Neural progenitor cell (in vitro differentiated cells): ENCODE data around the gene WDR48. TPM values are rescaled to one million over a fixed set of nuclear protein-coding genes. Genes with fewer than 3 reads are reported as not detected.

Experiments
- DNase-seq: peaks from one replicate; pipeline ENCODE4 v3.0.0-alpha.2; 2016; ENCODE audit warnings: low spot score
- H2AFZ ChIP-seq: fragments of 200-600 bp; sonication (generic); replicated peaks from 2 replicates; pipeline ENCODE4 v1.6.1; 2016; ENCODE audit warnings: antibody characterized with exemption
- H3F3A ChIP-seq: fragments of 200-600 bp; sonication (generic); 2 replicates; pipeline ENCODE4 v1.6.1; 2016; ENCODE audit warnings: antibody characterized with exemption, low read depth
- H3K27ac ChIP-seq: fragments of 200-600 bp; sonication (generic); 2 replicates; pipeline ENCODE4 v1.5.1; 2016; ENCODE audit warnings: mild to moderate bottlenecking
- H3K27me3 ChIP-seq: fragments of 200-600 bp; sonication (generic); 2 replicates; pipeline ENCODE4 v1.6.1; 2016; ENCODE audit warnings: mild to moderate bottlenecking, moderate library complexity
- H3K36me3 ChIP-seq: fragments of 200-600 bp; sonication (generic); 2 replicates; pipeline ENCODE4 v1.5.1; 2016
- H3K4me1 ChIP-seq: fragments of 200-600 bp; sonication (generic); 2 replicates; pipeline ENCODE4 v1.6.1; 2016; ENCODE audit warnings: mixed run types
- H3K4me2 ChIP-seq: fragments of 200-600 bp; sonication (generic); 2 replicates; pipeline ENCODE4 v1.6.1; 2016
- H3K4me3 ChIP-seq: fragments of 200-600 bp; sonication (generic); 2 replicates; pipeline ENCODE4 v1.5.1; 2016
- H3K79me2 ChIP-seq: fragments of 200-600 bp; sonication (generic); 2 replicates; pipeline ENCODE4 v1.6.1; 2016; ENCODE audit warnings: low read depth
- H3K9ac ChIP-seq: fragments of 200-600 bp; sonication (generic); 2 replicates; pipeline ENCODE4 v1.6.1; 2016
- H3K9me3 ChIP-seq: fragments of 200-600 bp; sonication (generic); 2 replicates; pipeline ENCODE4 v1.5.1; 2016; ENCODE audit warnings: low read depth
- H4K20me1 ChIP-seq: fragments of 200-600 bp; sonication (generic); 2 replicates; pipeline ENCODE4 v1.6.1; 2016; ENCODE audit warnings: low read depth
- H3K27ac Mint-ChIP-seq: 3 replicates; pipeline ENCODE4 v1.8.0; 2021; ENCODE audit warnings: mixed read lengths
- H3K27me3 Mint-ChIP-seq: 2 replicates; pipeline ENCODE4 v1.8.0; 2022; ENCODE audit warnings: low read depth, mild to moderate bottlenecking, inconsistent platforms, moderate library complexity, mixed read lengths; ENCODE audit not compliant: insufficient read depth
- H3K36me3 Mint-ChIP-seq: 3 replicates; pipeline ENCODE4 v1.8.0; 2021; ENCODE audit warnings: mixed read lengths
- H3K4me1 Mint-ChIP-seq: 3 replicates; pipeline ENCODE4 v1.8.0; 2021; ENCODE audit warnings: mixed read lengths
- H3K4me3 Mint-ChIP-seq: 3 replicates; pipeline ENCODE4 v1.8.0; 2021; ENCODE audit warnings: mild to moderate bottlenecking, moderate library complexity, mixed read lengths
- H3K9me3 Mint-ChIP-seq: 3 replicates; pipeline ENCODE4 v1.8.0; 2020; ENCODE audit warnings: mixed read lengths
- CTCF ChIP-seq: fragments of 200-600 bp; sonication (generic); IDR thresholded peaks from 2 replicates; pipeline ENCODE4 v1.5.1; 2017; ENCODE audit warnings: antibody characterized with exemption, mild to moderate bottlenecking
- EZH2 ChIP-seq: fragments of 200-600 bp; sonication (generic); IDR thresholded peaks from 2 replicates; pipeline ENCODE4 v1.6.1; 2017; ENCODE audit warnings: antibody characterized with exemption, mild to moderate bottlenecking, moderate library complexity
- EZH2phosphoT487 ChIP-seq: fragments of 200-600 bp; sonication (generic); IDR thresholded peaks from 2 replicates; pipeline ENCODE4 v1.6.1; 2017; ENCODE audit warnings: antibody characterized with exemption
- total RNA-seq: library from RNA; depleted of rRNA; stranded (reverse); fragments of >200 nt; gene quantifications from 2 replicates; pipeline ENCODE4 v1.2.3, GENCODE V29; 2015; ENCODE audit warnings: low replicate concordance

Gene WDR48
- total RNA-seq, 1 donor from 2014 or later: 127 TPM

- Histone ChIP-seq H3K79me2 (no peaks in the 10 kb centered on the region), H3K9me3 (no peaks in the 10 kb centered on the region), H3K4me2 (no peak overlapping the region), H3K27ac (no peak overlapping the region), H3K4me3 (no peak overlapping the region), H4K20me1 (no peaks in the 10 kb centered on the region), H3K9ac (no peak overlapping the region), H2AFZ (no peak overlapping the region), H3K4me1 (no peaks in the 10 kb centered on the region), H3K36me3 (no peaks in the 10 kb centered on the region), H3K27me3 (no peaks in the 10 kb centered on the region), H3F3A (no peaks in the 10 kb centered on the region)
- H3K9me3 Mint-ChIP-seq: no peaks in the 10 kb centered on the region
- H3K36me3 Mint-ChIP-seq: peaks cover 3% of the 10 kb centered on the region
- no peaks in the 10 kb centered on the region for H3K4me1 Mint-ChIP-seq
- no peak overlapping the region for H3K27ac Mint-ChIP-seq
- DNase-seq: no peak
- H3K4me3 Mint-ChIP-seq: no peak overlapping the region
- no peaks in the 10 kb centered on the region for H3K27me3 Mint-ChIP-seq
- TF ChIP-seq EZH2phosphoT487 (no peak), CTCF (no peak), EZH2 (no peak)
These were observed 62.6 kb downstream of the WDR48 start for GRCh38 chr3:39114456-39114855.

- Histone ChIP-seq H3K79me2 (no peaks in the 10 kb centered on the region), H3K4me2 (no peak overlapping the region), H3K4me1 (no peaks in the 10 kb centered on the region), H3K36me3 (no peaks in the 10 kb centered on the region), H2AFZ (no peak overlapping the region), H3K9me3 (no peaks in the 10 kb centered on the region), H3K9ac (no peak overlapping the region), H3K4me3 (no peak overlapping the region), H3F3A (no peaks in the 10 kb centered on the region), H4K20me1 (no peaks in the 10 kb centered on the region), H3K27me3 (no peaks in the 10 kb centered on the region), H3K27ac (no peak overlapping the region)
- H3K9me3 Mint-ChIP-seq: no peaks in the 10 kb centered on the region
- peaks cover 3% of the 10 kb centered on the region for H3K36me3 Mint-ChIP-seq
- no peak for DNase-seq
- no peak overlapping the region for H3K4me3 Mint-ChIP-seq
- H3K27ac Mint-ChIP-seq: no peak overlapping the region
- no peaks in the 10 kb centered on the region for H3K4me1 Mint-ChIP-seq
- no peaks in the 10 kb centered on the region for H3K27me3 Mint-ChIP-seq
- TF ChIP-seq EZH2: no peak
- no peak for TF ChIP-seq EZH2phosphoT487
- no peak for TF ChIP-seq CTCF
These were observed 64.1 kb downstream of the WDR48 start for GRCh38 chr3:39115870-39116269.

- no peak overlapping the region for H3K27ac Mint-ChIP-seq
- Histone ChIP-seq H2AFZ (no peak overlapping the region), H3K36me3 (no peaks in the 10 kb centered on the region), H3K9me3 (no peaks in the 10 kb centered on the region), H3K4me1 (no peaks in the 10 kb centered on the region), H3K9ac (no peak overlapping the region), H4K20me1 (no peaks in the 10 kb centered on the region), H3K4me2 (no peak overlapping the region), H3K79me2 (no peaks in the 10 kb centered on the region), H3K4me3 (no peak overlapping the region), H3K27me3 (no peaks in the 10 kb centered on the region), H3F3A (no peaks in the 10 kb centered on the region), H3K27ac (no peak overlapping the region)
- H3K36me3 Mint-ChIP-seq: peaks cover 3% of the 10 kb centered on the region
- no peaks in the 10 kb centered on the region for H3K27me3 Mint-ChIP-seq
- H3K4me3 Mint-ChIP-seq: no peak overlapping the region
- no peaks in the 10 kb centered on the region for H3K4me1 Mint-ChIP-seq
- DNase-seq: no peak
- no peaks in the 10 kb centered on the region for H3K9me3 Mint-ChIP-seq
- no peak for TF ChIP-seq EZH2
- TF ChIP-seq CTCF: no peak
- TF ChIP-seq EZH2phosphoT487: no peak
These were observed 66.3 kb downstream of the WDR48 start for GRCh38 chr3:39118079-39118478.
